Activated CD4-positive, alpha-beta T cell treated with anti-CD3 and anti-CD28 coated beads, Interleukin-2, amount 50 U/mL, for 4 hours (primary cell): Measurements from ENCODE around the gene STARD9.

Experiments
- DNase-seq, 2 experiments: peaks; one replicate each; pipeline ENCODE4 v3.0.0-alpha.2; 2020

STARD9 gene

DNA sequence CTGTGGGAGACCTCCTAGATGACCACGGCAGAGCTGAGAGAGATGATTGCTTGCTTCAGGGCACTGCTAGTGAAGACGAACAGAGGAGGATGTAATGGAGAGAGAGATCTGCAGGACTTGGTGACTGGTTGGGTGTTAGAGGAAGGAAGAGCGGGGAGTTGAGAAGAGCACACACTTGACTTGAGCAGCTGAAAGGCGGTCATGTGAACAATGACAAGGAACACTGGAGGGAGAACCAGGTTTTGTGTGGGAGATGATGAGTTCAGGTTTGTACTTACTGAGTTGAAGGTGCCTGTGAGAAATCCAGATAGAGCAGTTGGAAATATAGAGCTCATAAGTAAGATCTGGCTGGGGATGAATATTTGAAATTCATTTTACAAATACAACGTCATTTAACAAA lies 121.2 kb downstream of the STARD9 start:
- no peak for DNase-seq

DNA sequence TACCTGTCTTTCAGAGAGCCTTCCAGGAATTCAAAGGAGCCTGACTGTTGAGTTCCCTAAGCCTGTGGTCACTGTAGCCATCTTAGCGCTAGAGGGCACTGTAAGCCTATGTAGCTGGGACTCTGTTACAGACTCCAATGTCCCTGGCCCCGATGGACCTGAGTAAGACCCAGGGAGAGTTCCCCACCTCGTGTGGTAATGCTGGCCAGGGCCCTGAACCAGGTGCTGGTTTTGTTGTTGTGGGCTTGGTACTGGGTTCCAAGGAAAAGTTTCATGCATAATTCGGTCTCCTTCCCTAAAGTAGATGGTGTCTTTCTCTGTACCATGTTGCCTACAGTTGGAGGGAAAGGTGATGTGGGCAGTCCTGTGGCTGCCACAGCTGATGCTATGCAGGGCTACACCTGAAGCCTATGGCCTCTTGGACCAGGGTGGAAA lies 129.1 kb downstream of the STARD9 start:
- DNase-seq: peak; percentile 50 to 63

DNA sequence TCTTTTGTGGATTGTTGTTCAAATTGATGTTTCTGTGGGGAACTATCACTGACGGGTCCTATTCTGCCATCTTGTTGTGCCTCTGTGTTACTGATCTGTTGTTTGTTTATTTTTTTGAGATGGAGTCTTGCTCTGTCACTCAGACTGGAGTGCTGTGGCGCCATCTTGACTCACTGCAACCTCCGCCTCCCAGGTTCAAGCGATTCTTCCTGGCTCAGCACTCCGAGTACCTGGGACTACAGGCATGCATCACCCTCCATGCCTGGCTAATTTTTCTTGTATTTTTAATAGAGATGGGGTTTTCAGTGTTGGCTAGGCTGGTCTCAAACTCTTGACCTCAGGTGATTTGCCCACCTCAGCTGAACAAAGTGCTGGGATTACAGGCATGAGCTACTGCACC lies 129.9 kb downstream of the STARD9 start:
- DNase-seq: no peak

DNA sequence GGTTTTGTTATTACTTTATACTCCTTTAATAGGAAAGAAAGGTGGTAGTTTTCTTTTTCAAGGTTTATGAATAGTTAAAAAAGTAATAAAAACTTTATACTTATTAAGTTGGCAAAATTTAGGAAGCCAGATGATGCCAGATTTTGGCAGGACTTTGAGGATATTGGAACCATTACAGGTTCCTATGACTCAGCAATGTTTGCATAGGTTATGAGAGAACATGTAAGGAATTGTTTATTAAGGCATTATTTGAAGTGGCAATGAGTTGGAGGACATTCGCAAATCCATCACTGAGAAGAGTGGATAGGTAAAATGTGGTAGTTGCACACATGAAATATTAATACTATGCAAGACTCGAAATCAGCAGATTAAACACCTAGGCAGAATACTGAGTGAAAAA lies 131.7 kb downstream of the STARD9 start:
- no peak for DNase-seq

DNA sequence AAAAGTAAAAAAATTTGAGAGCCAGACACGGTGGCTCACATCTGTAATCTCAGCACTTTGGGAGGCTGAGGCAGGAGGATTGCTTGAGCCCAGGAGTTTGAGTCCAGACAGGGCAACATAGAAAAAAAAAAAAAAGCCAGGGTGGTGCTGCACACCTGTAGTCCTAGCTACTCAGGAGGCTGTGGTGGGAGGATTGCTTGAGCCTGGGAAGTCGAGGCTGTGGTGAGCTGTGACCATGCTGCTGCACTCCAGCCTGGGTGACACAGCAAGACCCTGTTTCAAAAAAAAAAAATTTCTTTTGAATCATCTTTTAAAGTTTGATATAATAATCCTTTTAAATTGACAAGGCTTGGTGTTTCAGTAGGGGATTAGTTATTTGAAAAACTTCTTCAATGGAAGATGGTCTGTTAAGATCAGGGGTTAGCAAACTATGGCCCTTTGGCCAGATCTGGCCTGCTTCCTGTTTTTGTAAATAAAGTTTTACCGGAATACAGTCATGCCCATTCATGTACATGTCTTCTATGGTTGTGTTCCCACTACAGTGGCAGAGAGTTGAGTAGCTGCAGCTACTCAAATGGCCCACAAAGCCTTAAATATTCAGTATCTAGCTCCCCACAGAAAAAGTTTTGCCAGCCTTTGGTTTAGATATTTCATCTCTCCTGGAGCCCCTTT lies 132.6 kb downstream of the STARD9 start:
- no peak for DNase-seq

DNA sequence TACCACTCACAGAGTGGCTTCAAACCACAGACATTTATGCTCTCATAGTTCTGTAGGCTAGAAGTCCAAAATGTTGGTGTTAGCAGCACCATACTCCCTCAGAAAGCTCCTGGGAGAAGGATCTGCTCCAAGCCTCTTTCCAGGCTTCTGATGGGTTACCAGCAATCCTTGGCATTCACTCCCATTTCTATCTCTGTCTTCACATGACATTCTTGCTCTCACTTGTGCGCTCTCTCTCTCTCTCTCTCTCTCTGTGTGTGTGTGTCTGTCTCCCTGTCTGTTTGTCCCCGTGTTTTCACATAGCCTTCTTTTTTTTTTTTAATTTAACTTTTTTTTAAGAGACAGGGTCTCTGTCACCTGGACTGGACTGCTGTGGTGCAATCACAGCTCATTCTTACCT lies 135.3 kb downstream of the STARD9 start:
- DNase-seq: no peak

DNA sequence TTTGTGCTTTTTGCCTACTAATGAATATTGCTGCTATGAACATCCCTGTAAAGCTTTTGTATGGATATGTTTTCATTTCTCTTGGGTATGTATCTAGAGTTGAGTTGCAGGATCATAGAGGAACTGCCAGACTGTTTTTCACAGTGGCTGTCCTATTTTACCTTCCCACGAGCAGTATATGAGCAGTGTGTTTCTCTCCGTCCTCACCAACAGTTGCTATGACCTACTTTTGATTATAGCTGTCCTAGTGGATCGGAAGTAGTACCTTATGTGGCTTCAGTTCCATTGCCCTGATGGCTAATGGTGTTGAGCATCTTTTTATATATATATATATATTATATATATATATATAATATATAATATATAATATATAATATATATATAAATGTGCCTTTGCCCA lies 136.3 kb downstream of the STARD9 start:
- no peak for DNase-seq

DNA sequence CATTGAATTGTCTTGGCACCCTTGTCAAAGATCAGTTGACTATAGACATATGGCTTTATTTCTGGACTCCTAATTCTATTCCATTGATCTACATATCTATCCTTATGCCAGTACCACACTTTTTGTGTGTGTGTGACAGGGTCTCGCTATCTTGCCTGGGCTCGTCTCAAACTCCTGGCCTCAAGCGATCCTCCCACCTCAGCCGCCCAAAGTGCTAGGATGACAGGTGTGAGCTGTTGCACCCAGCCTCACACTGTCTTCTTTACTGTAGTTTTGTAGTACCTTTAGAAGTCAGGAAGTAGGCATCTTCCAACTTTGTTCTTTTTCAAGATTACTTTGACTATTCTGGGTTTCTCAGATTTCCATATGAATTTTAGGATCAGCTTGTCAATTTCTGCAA lies 137.2 kb downstream of the STARD9 start:
- no peak for DNase-seq

DNA sequence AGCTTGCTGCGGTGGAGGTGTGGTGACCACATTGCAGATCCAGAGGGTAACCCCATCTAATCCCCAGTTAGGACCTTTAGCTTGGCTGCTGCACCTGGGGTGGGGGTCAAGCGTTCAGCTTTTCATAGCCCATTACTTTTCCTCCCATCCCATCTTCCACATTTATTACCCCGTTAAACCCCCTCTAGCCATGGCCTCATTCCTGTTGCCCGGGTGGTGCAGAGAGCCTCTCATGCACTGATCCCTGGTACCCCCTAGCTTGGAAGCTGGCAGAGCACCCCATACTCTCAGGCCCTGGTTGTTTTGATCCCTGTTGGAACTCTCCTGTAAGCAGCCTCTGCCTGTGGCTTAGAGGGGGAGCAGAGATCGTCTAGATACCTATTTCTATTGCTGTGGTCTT lies 140.7 kb downstream of the STARD9 start:
- DNase-seq: no peak

DNA sequence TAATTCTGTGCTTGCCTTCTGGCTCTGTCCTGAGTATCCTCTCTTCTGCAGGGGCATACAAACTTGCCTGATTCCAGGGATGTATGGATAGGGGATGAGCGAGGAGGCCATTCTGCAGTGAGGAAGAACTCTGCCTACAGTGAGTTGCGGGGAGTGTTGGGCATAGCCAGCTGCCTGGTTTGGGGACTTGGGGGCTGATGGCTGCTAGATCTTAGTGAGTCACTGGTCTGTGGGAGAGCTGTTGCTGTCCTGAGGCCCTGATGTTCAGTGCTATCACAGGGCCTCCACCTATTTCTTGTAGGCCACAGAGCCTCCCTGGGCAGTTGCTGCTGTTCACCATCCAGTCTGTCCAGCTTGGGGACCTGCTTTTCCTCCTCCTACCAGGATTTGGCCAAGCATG lies 141.2 kb downstream of the STARD9 start:
- DNase-seq: no peak

DNA sequence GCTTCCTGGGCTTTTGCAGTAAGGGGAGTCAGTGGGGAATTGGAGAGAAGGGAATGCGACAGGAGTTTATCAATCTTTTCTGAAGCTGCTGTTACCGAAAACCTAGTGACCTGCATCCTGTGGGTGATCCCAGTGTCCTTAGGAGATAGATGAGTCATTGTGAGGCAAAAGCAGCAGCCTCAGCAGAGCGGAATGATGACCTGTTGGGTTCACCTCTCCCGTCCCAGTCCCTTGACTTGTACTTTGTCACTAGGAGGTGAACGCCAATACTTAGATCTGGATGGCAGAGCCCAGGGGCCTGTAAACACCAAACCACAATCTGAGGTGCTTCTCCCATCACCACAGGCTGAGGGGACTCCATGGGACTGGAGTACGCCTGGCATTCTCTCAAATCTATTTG lies 143.6 kb downstream of the STARD9 start:
- no peak for DNase-seq

DNA sequence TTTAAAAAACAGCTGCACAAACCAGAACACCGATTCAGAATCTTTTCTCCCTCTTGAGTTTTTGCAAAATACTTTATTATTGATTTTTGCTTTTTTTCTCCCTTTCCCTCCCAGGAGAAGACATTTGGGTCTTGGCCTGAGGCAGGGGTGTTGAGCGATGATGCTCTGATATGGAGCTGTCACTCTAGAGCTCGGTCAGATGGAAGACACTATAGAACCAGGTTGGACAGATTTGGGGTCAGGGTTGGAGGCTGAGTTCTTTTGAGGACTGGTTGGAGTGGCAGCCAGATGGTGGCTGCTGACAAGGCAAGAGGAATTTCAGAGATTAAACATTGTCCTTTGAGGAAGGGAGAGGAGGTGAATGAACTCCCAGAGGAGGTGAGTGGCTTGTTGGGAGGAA lies 144.7 kb downstream of the STARD9 start:
- no peak for DNase-seq

DNA sequence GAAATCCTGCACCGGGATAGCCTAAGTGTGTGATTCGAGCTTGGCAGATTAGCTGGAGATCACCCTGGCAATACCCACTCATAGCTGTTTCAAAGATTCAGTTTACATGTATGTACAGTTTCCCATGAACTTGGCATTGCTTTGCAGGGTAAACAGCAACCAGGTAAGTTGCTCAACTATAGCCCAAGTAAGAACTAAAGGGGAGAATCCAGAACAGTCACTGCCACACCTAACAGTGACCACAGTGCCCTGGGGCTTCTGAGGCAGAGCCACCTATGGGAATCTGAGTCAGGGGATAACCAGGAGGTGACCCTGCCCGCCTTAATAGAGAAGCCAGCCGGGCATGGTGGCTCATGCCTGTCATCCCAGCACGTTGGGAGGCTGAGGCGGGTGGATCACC lies 145.6 kb downstream of the STARD9 start:
- no peak for DNase-seq

DNA sequence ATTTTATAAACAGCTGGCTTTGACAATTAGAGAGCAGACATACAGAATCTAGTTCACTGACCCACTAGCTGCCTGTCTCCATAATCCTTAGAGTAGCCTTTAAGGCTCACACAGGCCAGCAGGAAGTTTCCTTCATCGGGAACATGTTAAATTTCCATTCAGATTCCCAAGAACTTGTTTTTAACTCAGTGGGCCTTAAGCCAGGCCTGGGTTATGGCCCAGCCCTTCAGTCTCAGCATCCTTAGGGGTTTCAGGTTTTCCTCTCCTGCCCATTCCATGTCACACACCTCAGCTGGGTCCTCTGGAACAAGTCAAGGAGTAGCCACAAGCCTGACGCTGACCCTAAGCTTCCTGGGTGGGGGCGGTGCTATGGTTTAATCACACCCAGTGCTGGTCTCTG lies 146.5 kb downstream of the STARD9 start:
- DNase-seq: no peak

DNA sequence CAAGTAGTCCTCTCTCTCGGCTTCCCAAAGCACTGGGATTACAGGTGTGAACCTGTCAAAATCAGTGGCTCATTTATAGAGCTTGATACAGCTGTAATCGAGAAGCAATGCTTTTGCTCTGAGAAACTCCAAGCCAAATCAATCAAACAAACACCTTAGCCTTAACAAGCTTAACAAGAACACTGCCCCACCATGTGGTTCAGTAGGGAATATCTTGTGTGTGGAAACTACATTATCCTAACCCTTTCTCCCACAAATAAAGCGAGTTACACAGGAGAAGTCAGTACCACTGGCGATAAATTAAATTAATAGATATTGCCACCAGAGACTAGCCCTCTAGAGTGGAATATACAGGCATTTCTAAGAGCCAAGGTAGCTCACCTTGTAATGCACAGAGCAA lies 147.7 kb downstream of the STARD9 start:
- no peak for DNase-seq

DNA sequence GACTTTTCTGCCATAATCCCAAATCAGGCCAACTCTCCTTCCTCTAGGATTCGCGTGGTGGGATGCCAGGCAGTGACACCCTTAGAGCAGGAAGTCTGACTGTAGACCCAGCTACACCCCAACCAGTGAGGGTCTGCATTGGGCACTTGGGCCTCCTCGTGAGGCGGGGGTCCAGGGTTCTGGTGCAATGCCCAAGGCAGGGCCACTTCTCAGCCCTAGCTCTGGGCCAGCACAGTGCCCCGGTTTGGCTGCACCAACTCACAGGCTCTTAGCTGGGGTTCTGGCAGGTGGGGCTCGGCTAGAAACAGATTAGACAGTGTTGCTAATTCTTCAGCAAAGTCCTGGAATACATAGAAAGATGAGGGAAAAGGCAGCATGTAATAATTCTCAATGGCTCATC lies 148.9 kb downstream of the STARD9 start:
- DNase-seq: no peak

DNA sequence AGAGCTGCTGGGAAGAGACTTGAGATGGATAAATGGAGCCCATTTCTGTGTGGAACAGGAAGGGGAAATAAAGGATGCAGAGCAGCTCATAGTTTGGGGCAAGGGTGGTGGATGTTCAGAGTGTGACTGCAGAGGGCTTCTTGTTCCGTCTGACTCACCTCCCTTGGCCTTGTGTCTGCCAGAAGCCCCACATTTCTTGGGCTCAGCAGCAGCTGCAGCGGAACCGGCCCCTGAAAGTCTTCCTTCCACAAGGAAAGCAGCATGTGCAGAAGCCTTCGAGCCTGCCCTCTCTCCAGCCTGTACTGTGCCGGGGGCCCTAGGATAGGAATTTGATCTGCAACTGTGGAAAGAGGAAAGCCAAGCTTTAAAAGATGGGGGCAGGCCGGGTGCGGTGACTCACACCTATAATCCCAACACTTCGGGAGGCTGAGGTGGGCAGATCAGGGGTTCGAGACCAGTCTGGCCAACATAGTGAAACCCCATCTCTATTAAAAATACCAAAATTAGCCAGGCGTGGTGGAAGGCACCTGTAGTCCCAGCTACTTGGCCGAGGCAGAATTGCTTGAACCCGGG lies 150.0 kb downstream of the STARD9 start:
- no peak for DNase-seq

DNA sequence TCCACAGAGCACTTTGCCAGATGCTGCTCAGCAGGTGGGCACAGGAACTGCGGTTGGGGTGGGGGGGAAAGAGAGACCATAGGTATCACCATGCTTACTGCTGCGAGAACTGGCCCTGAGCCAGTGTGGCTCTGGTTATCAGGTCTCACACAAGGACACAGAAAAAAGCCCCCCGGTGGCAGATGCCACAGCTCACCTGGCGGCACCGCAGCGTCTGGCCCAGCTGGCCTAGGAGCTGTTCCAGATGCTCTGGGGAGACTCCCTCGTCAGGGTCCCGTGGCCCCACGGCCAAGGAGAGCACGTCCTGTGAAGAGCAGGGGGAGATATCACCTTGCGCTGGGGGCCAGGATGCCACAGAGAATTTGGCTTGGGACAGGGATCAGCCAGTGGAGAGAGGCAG lies 150.7 kb downstream of the STARD9 start:
- no peak for DNase-seq

DNA sequence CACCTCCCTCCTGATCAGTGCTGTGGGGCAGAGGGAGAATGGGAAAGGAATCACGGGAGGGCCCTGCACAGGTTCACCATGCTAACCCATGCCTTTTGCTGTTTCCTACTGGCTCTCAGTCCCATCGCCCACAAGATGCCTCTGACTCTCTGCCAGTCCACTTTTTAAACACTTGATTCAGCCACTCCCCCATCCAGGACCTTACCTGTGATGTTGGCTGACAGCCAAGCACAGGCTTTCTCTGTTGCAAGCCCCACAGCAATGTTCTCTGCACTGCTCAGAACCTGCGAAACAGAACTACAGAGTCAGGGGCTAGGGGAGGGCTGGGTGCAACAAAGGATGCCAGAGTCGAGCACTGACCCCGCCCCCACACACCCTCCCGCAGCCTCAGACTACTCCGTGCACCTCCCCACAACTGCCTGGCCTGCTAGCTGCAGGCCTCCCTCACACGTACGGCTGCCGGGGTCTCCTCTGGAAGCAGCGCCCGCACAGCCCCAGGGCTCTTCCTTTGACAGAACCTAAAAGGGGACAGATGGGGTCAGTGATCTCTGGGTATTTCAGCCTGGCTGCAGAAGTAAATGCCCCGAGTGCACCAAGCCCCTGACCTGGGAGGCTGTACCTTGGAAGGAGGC lies 152.5 kb downstream of the STARD9 start:
- no peak for DNase-seq

DNA sequence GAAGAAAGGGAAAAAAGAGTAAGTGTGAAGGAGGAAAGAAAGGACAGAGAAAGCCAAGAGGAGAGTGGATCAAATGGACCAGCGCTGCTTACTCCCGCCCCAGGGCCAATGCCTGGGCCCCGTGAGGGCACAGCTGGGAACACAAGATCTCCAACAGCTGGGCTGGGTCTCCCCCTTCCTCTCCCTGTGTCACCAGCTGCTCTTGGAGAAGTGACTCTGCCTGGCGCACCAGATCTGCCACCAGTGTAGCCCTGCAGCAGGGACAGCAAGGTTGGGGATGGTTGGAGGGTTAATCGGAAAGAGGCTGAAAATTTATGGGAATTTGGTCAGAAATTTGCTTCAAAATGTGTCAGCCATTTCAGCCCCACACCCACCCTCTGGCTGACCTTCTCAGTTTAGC lies 153.2 kb downstream of the STARD9 start:
- DNase-seq: no peak

DNA sequence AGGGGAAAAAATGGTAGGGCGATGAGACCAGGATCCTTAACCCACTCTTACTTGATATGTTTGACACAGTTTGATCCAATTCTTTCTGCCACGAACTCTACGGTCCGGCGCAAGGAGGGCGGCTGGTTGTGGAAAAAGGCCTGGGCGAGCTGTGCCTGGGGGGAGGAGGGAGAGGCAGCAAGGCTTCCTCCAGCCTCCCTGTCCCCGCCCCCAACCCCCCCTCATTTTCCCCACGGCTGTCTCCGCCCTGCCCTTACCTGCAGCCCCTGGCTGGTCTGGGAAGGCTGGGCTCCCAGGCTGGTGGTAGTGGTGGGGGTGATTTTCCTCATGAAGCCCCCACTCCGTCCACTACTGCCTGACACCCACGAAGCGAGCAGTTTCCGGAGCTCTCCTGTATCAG lies 153.6 kb downstream of the STARD9 start:
- DNase-seq: no peak

DNA sequence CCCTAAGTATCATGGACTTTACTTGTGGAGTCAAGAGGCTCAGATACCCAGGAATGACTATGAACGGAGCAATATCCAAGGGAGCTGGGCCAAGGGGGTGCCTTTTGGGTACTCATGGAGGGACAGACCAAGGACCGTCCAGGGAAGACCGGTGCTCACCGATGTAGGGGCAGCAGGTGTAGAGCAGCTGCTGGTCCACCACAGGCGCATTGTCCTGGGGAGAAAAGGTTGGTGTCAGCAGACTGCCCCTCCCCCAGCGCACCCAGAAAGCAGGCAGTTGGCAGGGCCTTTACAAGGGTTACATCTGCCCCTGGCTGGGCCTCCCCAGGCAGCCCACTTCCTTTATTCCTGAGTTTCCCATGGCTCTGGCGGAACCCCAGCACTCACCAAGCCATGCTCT lies 154.0 kb downstream of the STARD9 start:
- no peak for DNase-seq

DNA sequence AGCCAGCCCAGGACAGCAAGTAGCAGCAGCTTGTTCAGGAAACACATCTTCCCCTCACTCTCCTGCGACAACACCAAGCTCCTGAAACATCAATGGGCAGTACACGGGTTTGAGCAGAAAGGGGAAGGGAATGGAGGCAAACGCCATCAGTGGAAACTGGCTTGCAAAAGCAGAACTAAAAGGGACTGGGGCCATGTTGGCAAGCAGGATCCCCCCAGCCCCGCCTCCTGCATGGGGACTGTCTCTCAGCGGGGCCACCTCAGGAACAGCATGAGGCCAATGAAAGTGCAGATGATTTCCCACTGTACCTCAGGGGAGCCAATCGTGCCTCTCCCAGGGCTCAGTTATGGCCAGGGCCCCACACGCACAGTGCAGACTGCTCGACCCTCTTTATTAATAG lies 154.7 kb downstream of the STARD9 start:
- no peak for DNase-seq

DNA sequence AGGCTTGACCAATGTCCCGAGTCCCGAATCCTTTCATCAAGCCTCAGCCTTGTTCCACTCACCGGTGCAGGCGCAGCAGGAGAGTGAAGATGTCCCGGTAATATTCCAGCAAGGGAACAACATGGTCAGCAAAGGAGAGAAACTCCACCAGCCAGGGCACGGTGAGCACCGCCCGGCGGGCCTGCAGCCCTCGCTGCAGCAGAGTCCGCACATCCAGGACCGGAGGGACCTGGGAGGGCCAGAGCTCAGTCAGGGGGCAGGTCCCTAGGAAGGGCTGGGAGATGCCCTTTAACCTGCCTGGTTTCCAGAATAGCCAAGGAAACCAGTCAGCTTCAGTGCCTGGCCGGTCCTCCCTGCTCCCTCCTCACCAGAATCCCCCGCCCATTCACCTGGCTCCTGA lies 155.1 kb downstream of the STARD9 start:
- DNase-seq: no peak

DNA sequence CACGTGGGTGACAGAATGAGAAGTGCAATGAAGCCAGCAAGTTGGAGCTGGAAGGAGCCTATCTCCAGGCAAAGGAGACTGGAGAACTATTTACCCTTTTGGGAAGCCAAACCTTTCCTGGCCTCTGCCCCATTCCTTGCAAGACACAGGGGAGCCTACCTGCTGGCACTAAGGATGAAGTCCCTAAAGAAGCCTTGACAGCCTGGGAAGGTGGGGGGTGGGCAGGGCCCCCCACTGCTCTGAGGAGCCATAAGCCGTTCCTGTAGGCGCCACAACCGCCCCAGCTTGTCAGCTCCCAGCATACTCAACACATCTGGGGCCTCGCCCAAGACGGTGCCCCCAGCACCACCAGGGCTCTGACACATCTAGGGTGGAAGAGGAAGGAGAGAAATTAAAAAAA lies 156.1 kb downstream of the STARD9 start:
- DNase-seq: no peak
